Body of pancreas (tissue), 4 donors: ENCODE measurements around the gene PHOX2A.

ENCODE experiments used
- POLR2A ChIP-seq, 3 donors: fragments of 450-650 bp; IDR thresholded peaks; one replicate each; pipeline ENCODE4 v1.6.1; 2016; ENCODE audit warnings: antibody characterized with exemption in 3 of 3, mild to moderate bottlenecking in 2 of 3
- TF ChIP-seq, protein P1 (sequence below), 7 experiments: fragments of 450-650 bp in 4 of 7; fragments of 200-600 bp in 3 of 7; sonication (generic) in 3 of 7; IDR thresholded peaks; one replicate each; pipeline ENCODE4 v1.5.1; 2016 to 2019; ENCODE audit warnings: antibody characterized with exemption in 7 of 7

- TF ChIP-seq, protein P1, sequence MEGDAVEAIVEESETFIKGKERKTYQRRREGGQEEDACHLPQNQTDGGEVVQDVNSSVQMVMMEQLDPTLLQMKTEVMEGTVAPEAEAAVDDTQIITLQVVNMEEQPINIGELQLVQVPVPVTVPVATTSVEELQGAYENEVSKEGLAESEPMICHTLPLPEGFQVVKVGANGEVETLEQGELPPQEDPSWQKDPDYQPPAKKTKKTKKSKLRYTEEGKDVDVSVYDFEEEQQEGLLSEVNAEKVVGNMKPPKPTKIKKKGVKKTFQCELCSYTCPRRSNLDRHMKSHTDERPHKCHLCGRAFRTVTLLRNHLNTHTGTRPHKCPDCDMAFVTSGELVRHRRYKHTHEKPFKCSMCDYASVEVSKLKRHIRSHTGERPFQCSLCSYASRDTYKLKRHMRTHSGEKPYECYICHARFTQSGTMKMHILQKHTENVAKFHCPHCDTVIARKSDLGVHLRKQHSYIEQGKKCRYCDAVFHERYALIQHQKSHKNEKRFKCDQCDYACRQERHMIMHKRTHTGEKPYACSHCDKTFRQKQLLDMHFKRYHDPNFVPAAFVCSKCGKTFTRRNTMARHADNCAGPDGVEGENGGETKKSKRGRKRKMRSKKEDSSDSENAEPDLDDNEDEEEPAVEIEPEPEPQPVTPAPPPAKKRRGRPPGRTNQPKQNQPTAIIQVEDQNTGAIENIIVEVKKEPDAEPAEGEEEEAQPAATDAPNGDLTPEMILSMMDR (IDR thresholded peaks at IDR 0.05), result no peak
- TF ChIP-seq POLR2A (IDR thresholded peaks at IDR 0.05), result no peak
Measured at GRCh38 chr11:72190631-72191071, 53.3 kb downstream of the PHOX2A start.
